NB4 (cell line): ENCODE measurements around the gene LPP.

ENCODE experiments used
- DNase-seq: peaks from one replicate; pipeline ENCODE4 v3.0.0; 2010; ENCODE audit warnings: low read depth
- H3K4me3 ChIP-seq: one replicate; pipeline ENCODE4 v1.5.1; 2011; ENCODE audit warnings: mild to moderate bottlenecking, low read depth, low read length, moderate library complexity
- MAX ChIP-seq: IDR thresholded peaks from 2 replicates; pipeline ENCODE4 v1.6.1; 2011; ENCODE audit warnings: low read depth, low read length
- MYC ChIP-seq: IDR thresholded peaks from 2 replicates; pipeline ENCODE4 v1.6.1; 2011; ENCODE audit warnings: low read depth, low read length
- POLR2A ChIP-seq: IDR thresholded peaks from 2 replicates; pipeline ENCODE4 v1.6.1; 2011; ENCODE audit warnings: mild to moderate bottlenecking; ENCODE audit not compliant: insufficient read length; ENCODE audit errors: extremely low read depth
- TF ChIP-seq, protein P1 (sequence below): IDR thresholded peaks from one replicate; pipeline ENCODE4 v1.5.1; 2012; ENCODE audit warnings: low read depth, low read length

Gene LPP

DNA sequence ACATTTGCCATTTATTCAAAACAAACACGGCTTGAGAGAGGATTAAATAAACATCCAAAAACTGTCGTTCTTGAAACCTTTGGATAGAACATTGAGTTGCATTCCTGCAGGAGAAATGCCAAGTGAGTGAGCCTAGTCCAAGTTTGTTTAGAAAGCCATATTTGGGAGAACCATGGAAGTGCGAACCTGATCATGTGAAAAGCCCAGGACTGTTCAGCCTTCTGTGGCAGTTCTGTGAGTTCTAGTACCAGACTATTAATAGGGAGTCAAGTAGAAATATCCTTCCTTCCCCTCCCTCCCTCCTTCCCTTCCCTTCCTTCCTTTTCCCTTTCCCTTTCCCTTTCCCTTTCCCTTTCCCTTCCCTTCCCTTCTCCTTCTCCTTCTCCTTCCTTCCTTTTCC is 470.4 kb downstream of the LPP start:
- no peak overlapping the region for H3K4me3 ChIP-seq
- no peak for TF ChIP-seq MAX
- TF ChIP-seq, protein P1, sequence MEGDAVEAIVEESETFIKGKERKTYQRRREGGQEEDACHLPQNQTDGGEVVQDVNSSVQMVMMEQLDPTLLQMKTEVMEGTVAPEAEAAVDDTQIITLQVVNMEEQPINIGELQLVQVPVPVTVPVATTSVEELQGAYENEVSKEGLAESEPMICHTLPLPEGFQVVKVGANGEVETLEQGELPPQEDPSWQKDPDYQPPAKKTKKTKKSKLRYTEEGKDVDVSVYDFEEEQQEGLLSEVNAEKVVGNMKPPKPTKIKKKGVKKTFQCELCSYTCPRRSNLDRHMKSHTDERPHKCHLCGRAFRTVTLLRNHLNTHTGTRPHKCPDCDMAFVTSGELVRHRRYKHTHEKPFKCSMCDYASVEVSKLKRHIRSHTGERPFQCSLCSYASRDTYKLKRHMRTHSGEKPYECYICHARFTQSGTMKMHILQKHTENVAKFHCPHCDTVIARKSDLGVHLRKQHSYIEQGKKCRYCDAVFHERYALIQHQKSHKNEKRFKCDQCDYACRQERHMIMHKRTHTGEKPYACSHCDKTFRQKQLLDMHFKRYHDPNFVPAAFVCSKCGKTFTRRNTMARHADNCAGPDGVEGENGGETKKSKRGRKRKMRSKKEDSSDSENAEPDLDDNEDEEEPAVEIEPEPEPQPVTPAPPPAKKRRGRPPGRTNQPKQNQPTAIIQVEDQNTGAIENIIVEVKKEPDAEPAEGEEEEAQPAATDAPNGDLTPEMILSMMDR = no peak
- TF ChIP-seq MYC = no peak
- no peak for TF ChIP-seq POLR2A
- no peak for DNase-seq

DNA sequence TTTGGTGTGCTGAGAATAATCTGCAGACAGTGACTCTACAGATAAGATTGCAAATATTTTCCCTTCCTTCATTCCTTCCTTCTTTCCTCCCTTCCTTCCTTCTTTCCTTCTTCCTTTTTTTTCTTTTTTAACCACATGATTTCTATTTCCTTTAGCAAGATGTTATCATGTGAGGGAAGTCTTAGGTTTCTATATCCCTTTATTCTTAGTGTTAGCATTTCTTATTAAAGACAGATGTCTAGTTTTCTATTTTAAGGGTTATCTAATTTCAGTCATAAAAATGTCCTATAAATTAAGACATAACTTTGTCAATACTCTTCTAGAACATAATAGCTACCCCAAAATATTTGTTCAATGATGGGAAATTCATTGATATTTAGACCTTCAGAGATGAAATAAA is 470.9 kb downstream of the LPP start:
- DNase-seq = no peak
- H3K4me3 ChIP-seq = no peak overlapping the region
- no peak for TF ChIP-seq POLR2A
- no peak for TF ChIP-seq MAX
- TF ChIP-seq, protein P1 = no peak
- TF ChIP-seq MYC = no peak

GRCh38 chr3:188627652-188628051 is 473.7 kb downstream of the LPP start:
- no peak for DNase-seq
- H3K4me3 ChIP-seq = no peak overlapping the region
- TF ChIP-seq MAX (no peak), POLR2A (no peak), MYC (no peak)
- TF ChIP-seq, protein P1 = no peak

- no peak overlapping the region for H3K4me3 ChIP-seq
- TF ChIP-seq MAX = no peak
- TF ChIP-seq POLR2A = no peak
- TF ChIP-seq, protein P1 = no peak
- no peak for TF ChIP-seq MYC
- DNase-seq = no peak
Observed at GRCh38 chr3:188631291-188632010, 477.5 kb downstream of the LPP start.

- TF ChIP-seq MAX = no peak
- no peak for TF ChIP-seq POLR2A
- TF ChIP-seq, protein P1 = no peak
- no peak for TF ChIP-seq MYC
- no peak overlapping the region for H3K4me3 ChIP-seq
- DNase-seq = no peak
Observed at GRCh38 chr3:188633206-188633605, 479.2 kb downstream of the LPP start.

GRCh38 chr3:188634285-188634684 is 480.3 kb downstream of the LPP start:
- no peak overlapping the region for H3K4me3 ChIP-seq
- TF ChIP-seq MAX (no peak), MYC (no peak), POLR2A (no peak)
- TF ChIP-seq, protein P1 = no peak
- DNase-seq = no peak
